HL-60 (cell line): Measurements from ENCODE around the gene TSSK2.

Experiments used
- DNase-seq, 2 experiments: peaks; one replicate each; pipeline ENCODE4 v3.0.0-alpha.2; 2010 to 2020; ENCODE audit warnings: low read depth in 1 of 2, low spot score in 1 of 2
- H3K27ac ChIP-seq: fragments of 250-450 bp; sonication (Bioruptor Pico); replicated peaks from 2 replicates; pipeline ENCODE4 v1.5.1; 2020; ENCODE audit warnings: mild to moderate bottlenecking, moderate library complexity
- H3K27me3 ChIP-seq: fragments of 250-450 bp; sonication (Bioruptor Pico); 2 replicates; pipeline ENCODE4 v1.5.1; 2021; ENCODE audit warnings: mild to moderate bottlenecking, moderate library complexity; ENCODE audit not compliant: insufficient read depth, poor library complexity, severe bottlenecking
- H3K4me3 ChIP-seq: replicated peaks from 2 replicates; pipeline ENCODE4 v1.5.1; 2011; ENCODE audit warnings: mild to moderate bottlenecking, control low read depth, low read length; ENCODE audit not compliant: insufficient read depth
- CTCF ChIP-seq: IDR thresholded peaks from one replicate; pipeline ENCODE4 v1.5.1; 2011; ENCODE audit warnings: low read length, control low read depth, inconsistent platforms; ENCODE audit not compliant: insufficient read depth
- GABPA ChIP-seq: IDR thresholded peaks from 2 replicates; pipeline ENCODE4 v1.6.1; 2012; ENCODE audit warnings: low read depth
- POLR2AphosphoS5 ChIP-seq: IDR thresholded peaks from 2 replicates; pipeline ENCODE4 v1.6.1; 2012; ENCODE audit warnings: low read depth
- SPI1 ChIP-seq: IDR thresholded peaks from 2 replicates; pipeline ENCODE4 v1.6.1; 2012; ENCODE audit warnings: low read depth, mild to moderate bottlenecking, borderline replicate concordance
- TF ChIP-seq, protein P1 (sequence below): IDR thresholded peaks from 2 replicates; pipeline ENCODE4 v1.6.1; 2012; ENCODE audit warnings: low read depth; ENCODE audit not compliant: insufficient replicate concordance

Gene TSSK2

GRCh38 chr22:19137384-19138216 is 6.5 kb downstream of the TSSK2 start:
- no peak for DNase-seq
- TF ChIP-seq GABPA (no peak), POLR2AphosphoS5 (no peak), SPI1 (no peak), CTCF (no peak)
- TF ChIP-seq, protein P1, sequence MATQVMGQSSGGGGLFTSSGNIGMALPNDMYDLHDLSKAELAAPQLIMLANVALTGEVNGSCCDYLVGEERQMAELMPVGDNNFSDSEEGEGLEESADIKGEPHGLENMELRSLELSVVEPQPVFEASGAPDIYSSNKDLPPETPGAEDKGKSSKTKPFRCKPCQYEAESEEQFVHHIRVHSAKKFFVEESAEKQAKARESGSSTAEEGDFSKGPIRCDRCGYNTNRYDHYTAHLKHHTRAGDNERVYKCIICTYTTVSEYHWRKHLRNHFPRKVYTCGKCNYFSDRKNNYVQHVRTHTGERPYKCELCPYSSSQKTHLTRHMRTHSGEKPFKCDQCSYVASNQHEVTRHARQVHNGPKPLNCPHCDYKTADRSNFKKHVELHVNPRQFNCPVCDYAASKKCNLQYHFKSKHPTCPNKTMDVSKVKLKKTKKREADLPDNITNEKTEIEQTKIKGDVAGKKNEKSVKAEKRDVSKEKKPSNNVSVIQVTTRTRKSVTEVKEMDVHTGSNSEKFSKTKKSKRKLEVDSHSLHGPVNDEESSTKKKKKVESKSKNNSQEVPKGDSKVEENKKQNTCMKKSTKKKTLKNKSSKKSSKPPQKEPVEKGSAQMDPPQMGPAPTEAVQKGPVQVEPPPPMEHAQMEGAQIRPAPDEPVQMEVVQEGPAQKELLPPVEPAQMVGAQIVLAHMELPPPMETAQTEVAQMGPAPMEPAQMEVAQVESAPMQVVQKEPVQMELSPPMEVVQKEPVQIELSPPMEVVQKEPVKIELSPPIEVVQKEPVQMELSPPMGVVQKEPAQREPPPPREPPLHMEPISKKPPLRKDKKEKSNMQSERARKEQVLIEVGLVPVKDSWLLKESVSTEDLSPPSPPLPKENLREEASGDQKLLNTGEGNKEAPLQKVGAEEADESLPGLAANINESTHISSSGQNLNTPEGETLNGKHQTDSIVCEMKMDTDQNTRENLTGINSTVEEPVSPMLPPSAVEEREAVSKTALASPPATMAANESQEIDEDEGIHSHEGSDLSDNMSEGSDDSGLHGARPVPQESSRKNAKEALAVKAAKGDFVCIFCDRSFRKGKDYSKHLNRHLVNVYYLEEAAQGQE, result no peak
- Histone ChIP-seq H3K27ac (no peak overlapping the region), H3K27me3 (no peaks in the 10 kb centered on the region), H3K4me3 (no peak overlapping the region)

DNA sequence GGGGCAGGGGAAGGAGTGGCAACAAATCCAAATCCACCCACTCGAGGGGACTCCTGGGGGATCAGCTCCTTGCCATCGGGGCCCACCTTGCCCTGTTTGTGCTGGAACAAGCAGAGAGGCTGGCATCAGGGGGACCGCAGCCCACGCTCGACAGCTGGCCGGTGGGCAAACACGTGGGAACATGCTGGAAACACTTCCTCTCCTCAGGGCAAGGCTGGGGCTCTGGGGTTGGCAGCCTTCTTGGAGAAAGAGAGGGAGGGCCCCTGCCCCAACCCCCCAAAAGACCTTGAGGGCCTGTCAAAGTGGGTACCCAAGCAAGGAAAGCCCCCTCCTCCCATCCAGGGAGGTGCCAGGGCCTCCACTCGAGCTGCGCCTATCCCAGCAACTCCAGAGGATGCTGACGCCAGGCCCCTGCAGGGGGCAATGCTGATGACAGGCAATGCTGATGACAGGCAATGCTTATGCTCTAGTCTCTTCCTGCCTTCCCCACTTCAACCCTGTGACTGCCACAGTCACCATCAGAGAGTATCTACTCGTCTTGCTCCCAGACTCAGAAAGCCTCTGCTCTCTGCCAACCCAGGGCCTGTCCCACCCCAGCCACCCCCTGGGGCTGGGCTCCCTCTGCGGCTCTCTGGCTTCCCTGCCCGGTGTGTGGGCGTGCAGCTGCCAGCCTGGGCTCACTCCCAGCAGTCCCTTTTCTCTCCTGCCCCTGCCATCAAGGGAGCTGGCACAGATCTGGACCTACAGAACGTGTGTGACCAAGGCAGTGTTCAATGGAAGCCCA is 7.3 kb downstream of the TSSK2 start:
- H3K27ac ChIP-seq, result no peak overlapping the region
- DNase-seq, result no peak
- H3K27me3 ChIP-seq, result no peaks in the 10 kb centered on the region
- no peak for TF ChIP-seq POLR2AphosphoS5
- TF ChIP-seq GABPA, result no peak
- TF ChIP-seq SPI1, result no peak
- TF ChIP-seq, protein P1, result no peak
- TF ChIP-seq CTCF, result no peak
- H3K4me3 ChIP-seq, result no peak overlapping the region

DNA sequence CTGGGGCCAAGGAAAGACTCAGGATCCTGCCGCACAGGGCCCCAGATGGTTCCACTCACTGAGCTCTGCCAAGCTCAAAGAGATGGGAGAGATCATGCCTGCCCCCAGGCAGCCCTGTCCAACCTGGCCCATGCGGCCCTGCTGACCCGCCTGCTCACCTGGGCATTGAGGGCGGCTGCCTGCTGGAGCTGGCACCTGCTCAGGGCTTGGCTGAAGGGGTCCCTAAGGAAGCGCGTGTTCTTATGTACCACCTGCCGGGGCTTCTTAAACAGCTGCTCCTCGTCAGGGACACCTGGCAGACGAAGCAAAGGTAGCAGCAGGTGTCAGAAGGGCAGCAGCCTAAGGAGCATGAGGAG is 7.9 kb downstream of the TSSK2 start:
- DNase-seq, result no peak
- H3K27ac ChIP-seq, result no peak overlapping the region
- no peaks in the 10 kb centered on the region for H3K27me3 ChIP-seq
- TF ChIP-seq SPI1, result no peak
- no peak for TF ChIP-seq CTCF
- TF ChIP-seq GABPA, result no peak
- no peak for TF ChIP-seq POLR2AphosphoS5
- TF ChIP-seq, protein P1, result no peak
- H3K4me3 ChIP-seq, result no peak overlapping the region
